GM21367 (cell line): ENCODE results near the gene DGAT2L6.
"Not testable (repeated sequence)": the region's sequence is repeated elsewhere in the genome, so short reads cannot be mapped to it uniquely, and the experiment has no call there.

Source experiments
- ATAC-seq: cut with Tn5 transposase; IDR thresholded peaks from one replicate; pipeline ENCODE4 v1.9.1; 2021; ENCODE audit not compliant: unreplicated experiment

Gene DGAT2L6

DNA sequence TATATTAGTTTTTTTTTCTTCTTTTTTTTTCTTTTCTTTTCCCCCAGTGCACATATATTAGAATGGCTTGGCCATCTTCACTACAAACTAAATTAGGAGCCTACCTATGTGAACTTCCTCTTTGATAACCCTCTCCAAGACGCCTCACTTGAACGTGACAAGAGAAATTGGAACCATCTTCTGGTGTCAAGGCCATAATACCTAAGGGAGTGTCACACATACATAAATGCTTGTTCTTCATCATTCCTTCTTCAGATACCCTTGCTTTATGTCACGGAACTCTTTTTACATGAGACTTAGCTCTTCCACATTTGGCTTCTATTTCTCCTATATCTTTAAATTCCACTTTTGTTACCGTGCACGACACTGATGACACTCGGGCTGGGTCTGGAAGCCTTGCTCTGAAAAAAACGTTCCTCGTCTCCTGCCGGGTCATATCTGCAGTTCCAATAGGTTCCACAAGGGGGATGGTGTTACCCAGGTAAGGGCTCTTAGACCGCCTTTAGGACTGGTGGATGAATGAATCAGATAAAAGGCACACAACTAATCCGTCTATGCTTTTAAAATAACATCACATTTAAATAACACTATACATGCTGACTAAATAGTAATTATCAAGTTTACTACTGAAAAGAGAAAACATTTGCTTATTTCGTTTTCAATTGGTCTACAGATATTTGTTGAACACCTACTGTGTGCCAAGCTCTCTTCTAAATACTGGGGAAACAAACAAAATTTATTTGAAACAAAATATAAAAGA lies 19.9 kb downstream of the DGAT2L6 start:
- no peak for ATAC-seq

DNA sequence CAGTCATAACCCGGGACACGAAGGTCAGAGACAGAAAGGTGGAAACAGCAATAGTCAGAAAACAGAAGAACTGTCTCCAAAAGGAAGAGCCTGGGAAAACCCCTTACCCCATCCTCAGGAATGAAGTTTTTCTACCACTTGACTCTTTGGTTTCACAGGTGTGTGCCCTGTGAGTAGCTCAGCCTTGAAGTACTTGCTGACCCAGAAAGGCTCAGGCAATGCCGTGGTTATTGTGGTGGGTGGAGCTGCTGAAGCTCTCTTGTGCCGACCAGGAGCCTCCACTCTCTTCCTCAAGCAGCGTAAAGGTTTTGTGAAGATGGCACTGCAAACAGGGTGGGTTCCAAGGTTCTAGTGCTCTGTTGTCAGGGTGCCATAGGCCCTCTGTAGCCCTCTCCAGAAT lies 24.4 kb downstream of the DGAT2L6 start:
- no peak for ATAC-seq

DNA sequence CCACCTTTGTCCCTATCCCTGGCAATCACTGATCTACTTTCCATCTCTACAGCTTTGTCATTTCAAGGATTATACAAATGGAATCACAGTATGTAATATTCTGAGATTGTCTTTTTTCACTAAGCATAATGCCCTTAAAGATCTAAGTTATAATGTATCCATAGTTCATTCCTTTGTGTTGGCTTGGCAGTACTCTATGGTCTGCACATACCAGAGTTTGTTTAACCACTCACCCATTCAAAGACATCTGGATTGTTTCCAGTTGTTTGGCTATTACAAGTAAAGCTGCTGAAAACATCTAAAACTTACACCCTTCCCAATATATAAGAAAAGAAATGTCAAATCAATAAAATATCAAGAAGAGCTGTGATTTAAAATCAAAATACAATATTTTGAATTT lies 31.2 kb downstream of the DGAT2L6 start:
- no peak for ATAC-seq

- ATAC-seq, result not testable (repeated sequence)
These were observed 32.3 kb downstream of the DGAT2L6 start for GRCh38 chrX:70209570-70209969.

GRCh38 chrX:70219938-70220764 lies 42.9 kb downstream of the DGAT2L6 start:
- no peak for ATAC-seq

- no peak for ATAC-seq
These were observed 48.8 kb downstream of the DGAT2L6 start for GRCh38 chrX:70226048-70226447.

DNA sequence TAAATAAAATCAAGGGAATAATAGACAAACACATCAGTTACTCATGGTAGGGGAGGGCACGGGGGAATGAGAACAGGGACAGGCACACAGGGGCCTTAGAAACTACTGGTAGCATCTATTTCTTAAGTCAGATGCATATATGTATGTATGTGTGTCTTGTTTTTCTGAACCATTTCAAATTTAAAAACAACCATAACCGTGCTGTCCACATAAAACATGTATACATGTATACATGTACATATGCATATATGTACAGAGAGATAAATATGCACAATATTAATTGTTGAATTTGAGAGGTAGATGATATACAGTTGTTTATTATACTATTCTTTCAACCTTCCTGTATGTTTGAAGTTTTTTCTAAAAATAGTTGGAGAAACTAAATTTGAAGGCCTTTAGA lies 49.4 kb downstream of the DGAT2L6 start:
- ATAC-seq, result no peak

- no peak for ATAC-seq
These were observed 54.4 kb downstream of the DGAT2L6 start for GRCh38 chrX:70231666-70232065.

DNA sequence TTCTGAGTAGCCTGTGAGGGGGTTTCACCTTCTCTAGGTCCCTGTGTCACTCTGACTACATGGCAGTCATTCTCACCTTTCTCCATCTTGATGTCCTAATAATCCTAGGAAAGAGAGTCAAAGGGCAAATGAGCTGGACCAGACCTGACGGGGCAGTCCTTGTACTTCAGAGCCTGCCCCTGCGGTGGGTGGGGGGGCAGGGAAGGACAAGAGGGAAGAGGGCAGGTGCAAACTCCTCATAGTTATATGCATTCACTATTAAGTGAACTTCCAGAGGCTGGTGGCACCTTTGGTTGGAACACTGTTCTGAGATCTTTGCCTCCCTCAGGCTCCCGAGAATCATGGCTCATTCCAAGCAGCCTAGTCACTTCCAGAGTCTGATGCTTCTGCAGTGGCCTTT lies 57.1 kb downstream of the DGAT2L6 start, which contains the start of gene AWAT1:
Gene AWAT1 (plus strand): TSS at position 301 of the 400 bp plus-strand sequence. CDS start 41 bp downstream, at position 342.
- ATAC-seq, result no peak

DNA sequence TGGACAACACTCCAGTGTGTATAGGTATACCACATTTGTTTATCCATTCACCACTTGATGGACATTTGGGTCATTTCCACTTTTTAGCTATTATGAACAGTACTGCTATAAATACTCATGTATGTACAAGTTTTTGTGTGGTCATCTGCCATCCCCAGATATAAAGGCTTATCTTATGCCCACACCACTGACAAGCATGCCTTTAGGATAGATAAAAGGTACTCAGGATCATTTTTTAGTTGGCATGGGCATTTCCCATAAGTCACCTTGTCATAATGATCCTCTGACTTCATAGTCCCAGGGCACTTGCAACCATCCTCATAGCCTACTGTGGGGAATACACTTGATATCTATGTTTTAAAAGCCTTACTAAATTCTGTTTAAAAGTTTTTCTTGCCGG lies 63.5 kb downstream of the DGAT2L6 start:
- ATAC-seq, result no peak

- ATAC-seq, result no peak
These were observed 64.2 kb downstream of the DGAT2L6 start for GRCh38 chrX:70241501-70241900.

GRCh38 chrX:70243601-70244000 lies 66.3 kb downstream of the DGAT2L6 start:
- not testable (repeated sequence) for ATAC-seq

GRCh38 chrX:70244881-70245280 lies 67.6 kb downstream of the DGAT2L6 start:
- no peak for ATAC-seq

DNA sequence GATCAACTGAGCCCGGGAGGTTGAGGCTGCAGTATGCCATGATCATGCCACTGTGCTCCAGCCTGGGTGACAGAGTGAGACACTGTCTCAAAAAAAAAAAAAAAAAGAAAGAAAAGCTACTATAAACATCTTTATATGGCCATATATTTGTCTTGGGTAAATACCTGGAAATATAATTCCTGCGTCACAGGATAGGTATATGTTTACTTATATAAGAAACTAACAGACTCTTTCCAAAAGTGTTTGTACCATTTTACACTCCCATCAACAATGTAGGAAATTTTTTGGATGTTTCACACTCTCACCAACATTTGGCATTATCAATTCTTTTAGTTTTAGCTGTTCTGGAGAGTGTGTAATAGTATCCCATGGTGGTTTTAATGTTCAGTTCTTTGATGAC lies 70.0 kb downstream of the DGAT2L6 start:
- ATAC-seq, result no peak

- no peak for ATAC-seq
These were observed 75.2 kb downstream of the DGAT2L6 start for GRCh38 chrX:70252491-70252890.

DNA sequence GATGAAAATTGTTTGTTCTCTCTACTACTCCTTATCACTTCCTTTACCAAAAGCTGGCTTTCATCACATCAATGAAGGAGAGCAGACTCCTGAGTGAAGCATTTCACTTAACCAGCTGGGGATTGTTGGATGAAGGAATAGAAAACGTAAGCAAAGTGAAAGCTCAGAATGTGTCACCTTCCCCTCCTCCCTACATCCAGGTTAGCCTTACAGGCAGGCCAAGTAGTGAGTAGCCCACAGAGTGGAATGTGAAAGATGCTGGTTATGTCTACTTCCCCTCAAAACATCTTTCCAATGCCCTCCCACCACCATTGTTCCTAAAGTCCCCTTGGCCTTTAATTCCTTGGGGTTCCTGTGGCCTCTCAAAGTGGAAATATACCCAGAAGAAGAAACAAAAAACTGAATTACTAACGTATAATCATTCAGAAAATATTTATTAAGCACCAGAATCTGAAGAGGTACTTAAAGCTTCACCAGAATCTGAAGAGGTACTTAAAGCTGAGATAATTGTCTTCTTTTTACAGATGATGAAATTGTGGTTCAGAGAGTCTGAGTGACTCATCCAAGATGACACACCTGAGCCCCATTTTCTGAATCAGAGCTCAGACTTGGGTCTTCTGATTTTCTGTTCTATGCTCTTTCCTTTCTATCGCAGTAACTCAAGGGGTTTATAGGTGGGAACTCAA lies 76.2 kb downstream of the DGAT2L6 start:
- no peak for ATAC-seq

- no peak for ATAC-seq
These were observed 76.7 kb downstream of the DGAT2L6 start for GRCh38 chrX:70254063-70254400.

DNA sequence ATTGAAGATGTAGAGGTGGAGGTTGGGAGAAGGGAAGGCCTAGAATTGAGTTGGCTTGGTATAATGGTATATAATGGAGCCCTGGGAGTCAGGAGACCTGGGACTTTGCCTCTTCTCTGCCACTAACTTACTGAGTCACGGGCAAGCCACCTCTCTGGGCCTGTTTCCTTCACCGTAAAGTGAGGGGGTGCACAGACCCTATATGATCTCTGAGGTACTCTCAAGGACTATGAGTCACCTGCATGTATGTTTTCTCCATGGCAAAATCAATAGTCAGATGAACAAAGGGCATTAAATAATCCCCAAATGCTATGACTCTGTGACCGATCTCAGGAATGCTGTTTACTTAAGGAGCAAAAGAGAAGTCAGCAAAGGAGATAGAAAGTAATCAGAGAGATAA lies 77.6 kb downstream of the DGAT2L6 start:
- ATAC-seq, result no peak
